Activated naive CD8-positive, alpha-beta T cell (primary cell): ENCODE results near the gene ZC3H7B.

Source experiments
- H3K27ac Mint-ChIP-seq: one replicate; pipeline ENCODE4 v1.8.0; 2021; ENCODE audit warnings: mixed read lengths
- H3K27me3 Mint-ChIP-seq: one replicate; pipeline ENCODE4 v1.8.0; 2021; ENCODE audit warnings: mixed read lengths
- H3K36me3 Mint-ChIP-seq: one replicate; pipeline ENCODE4 v1.8.0; 2021; ENCODE audit warnings: mixed read lengths
- H3K4me1 Mint-ChIP-seq: one replicate; pipeline ENCODE4 v1.8.0; 2021; ENCODE audit warnings: low read depth, mixed read lengths
- H3K4me3 Mint-ChIP-seq: one replicate; pipeline ENCODE4 v1.8.0; 2021; ENCODE audit warnings: mild to moderate bottlenecking, mixed read lengths
- H3K9me3 Mint-ChIP-seq: one replicate; pipeline ENCODE4 v1.8.0; 2021; ENCODE audit warnings: low read depth, mixed read lengths

Gene ZC3H7B

GRCh38 chr22:41366323-41367029, 65.2 kb downstream of the ZC3H7B start:
- H3K27me3 Mint-ChIP-seq, result no peaks in the 10 kb centered on the region
- no peaks in the 10 kb centered on the region for H3K36me3 Mint-ChIP-seq
- no peak overlapping the region for H3K27ac Mint-ChIP-seq
- no peak overlapping the region for H3K4me3 Mint-ChIP-seq
- peaks cover 5% of the 10 kb centered on the region for H3K4me1 Mint-ChIP-seq
- no peaks in the 10 kb centered on the region for H3K9me3 Mint-ChIP-seq

DNA sequence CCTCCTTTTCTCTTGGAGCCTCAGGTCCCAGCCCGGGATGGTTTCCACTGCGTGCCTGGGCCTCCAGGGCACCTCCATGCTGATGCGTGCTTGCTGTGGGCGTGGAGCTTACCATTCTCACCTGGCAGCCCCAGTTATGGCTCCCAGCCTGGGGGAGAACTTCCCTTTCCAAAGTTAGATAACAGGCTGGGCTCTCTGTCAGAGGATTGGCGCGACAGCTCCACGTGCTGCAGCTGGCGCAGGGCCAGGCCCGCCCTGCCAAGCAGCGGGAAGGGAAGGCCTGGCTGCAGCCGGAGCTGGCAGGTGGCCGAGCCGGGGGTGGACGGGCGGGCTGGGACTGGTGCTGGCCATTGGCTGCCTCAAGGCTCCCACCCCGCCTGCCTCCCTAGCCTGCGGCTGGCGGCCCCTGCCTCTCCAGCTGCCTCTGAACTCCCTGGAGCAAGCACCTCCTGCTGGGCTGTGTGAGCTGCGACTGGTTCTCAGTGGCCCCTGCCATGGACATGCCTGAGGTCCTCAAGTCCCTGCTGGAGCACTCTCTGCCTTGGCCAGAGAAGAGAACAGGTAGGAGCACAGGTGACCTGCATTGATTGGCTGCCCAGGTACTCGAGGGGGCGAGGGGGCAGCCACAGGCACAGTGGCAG, 65.8 kb downstream of the ZC3H7B start:
- no peaks in the 10 kb centered on the region for H3K9me3 Mint-ChIP-seq

DNA sequence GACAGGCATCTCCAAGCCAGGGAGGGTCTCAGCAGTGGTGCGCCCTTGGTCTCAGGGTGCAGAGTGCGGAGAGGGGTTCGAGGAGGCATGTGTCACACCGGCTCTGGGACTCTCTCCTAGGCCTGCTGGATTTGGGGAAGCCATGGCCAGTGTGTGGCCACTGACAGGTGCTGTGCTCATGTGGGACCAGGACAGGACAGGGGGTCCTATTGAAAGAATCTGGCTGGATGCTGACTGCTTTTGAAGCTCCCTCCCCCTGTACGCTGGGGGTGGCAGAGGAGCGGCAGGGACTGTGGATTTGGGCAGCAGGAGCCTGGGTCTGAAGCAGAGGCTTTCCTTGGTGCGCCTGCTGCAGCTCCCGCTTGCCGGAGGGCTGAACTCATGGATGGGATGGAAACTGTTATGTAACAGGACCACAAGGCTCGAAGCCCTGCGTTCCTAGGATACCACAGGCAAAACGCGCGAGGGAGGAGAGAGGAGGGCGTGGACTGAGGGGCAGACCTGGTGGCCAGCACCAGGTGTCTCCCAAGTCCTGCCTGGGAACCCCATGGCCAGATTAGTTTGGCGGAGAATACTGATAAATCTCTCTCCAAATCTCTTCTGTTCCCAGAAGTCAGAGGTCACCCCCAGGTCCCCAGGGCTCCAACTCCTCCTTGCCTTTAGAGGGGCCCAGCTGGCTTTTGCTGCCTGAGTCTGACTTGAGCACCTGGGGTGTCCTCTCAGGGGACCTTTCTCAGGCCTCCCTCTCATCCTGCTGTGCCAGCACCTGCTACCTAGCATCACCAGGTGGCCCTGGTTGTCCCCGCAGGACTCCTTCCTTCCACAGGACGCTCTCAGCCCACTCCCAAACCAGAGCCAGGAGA, 66.6 kb downstream of the ZC3H7B start:
- no peaks in the 10 kb centered on the region for H3K36me3 Mint-ChIP-seq
- H3K27ac Mint-ChIP-seq, result no peak overlapping the region
- no peak overlapping the region for H3K4me3 Mint-ChIP-seq
- no peaks in the 10 kb centered on the region for H3K27me3 Mint-ChIP-seq
- H3K4me1 Mint-ChIP-seq, result peaks cover 5% of the 10 kb centered on the region
- no peaks in the 10 kb centered on the region for H3K9me3 Mint-ChIP-seq

More for the DNA sequence above, 65.8 kb downstream of the ZC3H7B start:
- Mint-ChIP-seq H3K4me1 (peaks cover 5% of the 10 kb centered on the region), H3K27me3 (no peaks in the 10 kb centered on the region), H3K27ac (no peak overlapping the region), H3K36me3 (no peaks in the 10 kb centered on the region), H3K4me3 (no peak overlapping the region)

- no peaks in the 10 kb centered on the region for H3K36me3 Mint-ChIP-seq
- H3K27ac Mint-ChIP-seq, result no peak overlapping the region
- peaks cover 5% of the 10 kb centered on the region for H3K4me1 Mint-ChIP-seq
- no peak overlapping the region for H3K4me3 Mint-ChIP-seq
- H3K27me3 Mint-ChIP-seq, result no peaks in the 10 kb centered on the region
- H3K9me3 Mint-ChIP-seq, result no peaks in the 10 kb centered on the region
These were observed 67.5 kb downstream of the ZC3H7B start for GRCh38 chr22:41368543-41369423.

- Mint-ChIP-seq H3K4me1 (peaks cover 5% of the 10 kb centered on the region), H3K36me3 (no peaks in the 10 kb centered on the region), H3K9me3 (no peaks in the 10 kb centered on the region), H3K27me3 (no peaks in the 10 kb centered on the region), H3K27ac (no peak overlapping the region), H3K4me3 (no peak overlapping the region)
These were observed 68.1 kb downstream of the ZC3H7B start for GRCh38 chr22:41369424-41369745.

- Mint-ChIP-seq H3K27me3 (no peaks in the 10 kb centered on the region), H3K9me3 (no peaks in the 10 kb centered on the region), H3K4me1 (peaks cover 8% of the 10 kb centered on the region), H3K36me3 (no peaks in the 10 kb centered on the region), H3K4me3 (no peak overlapping the region), H3K27ac (no peak overlapping the region)
These were observed 68.5 kb downstream of the ZC3H7B start for GRCh38 chr22:41369837-41370236.

- peaks cover 11% of the 10 kb centered on the region for H3K4me1 Mint-ChIP-seq
- no peaks in the 10 kb centered on the region for H3K27me3 Mint-ChIP-seq
- H3K27ac Mint-ChIP-seq, result no peak overlapping the region
- H3K4me3 Mint-ChIP-seq, result no peak overlapping the region
- H3K36me3 Mint-ChIP-seq, result no peaks in the 10 kb centered on the region
- H3K9me3 Mint-ChIP-seq, result no peaks in the 10 kb centered on the region
These were observed 76.5 kb downstream of the ZC3H7B start for GRCh38 chr22:41377846-41378245.

GRCh38 chr22:41380993-41381328, 79.6 kb downstream of the ZC3H7B start:
- Mint-ChIP-seq H3K4me1 (peaks cover 18% of the 10 kb centered on the region), H3K9me3 (no peaks in the 10 kb centered on the region), H3K27me3 (no peaks in the 10 kb centered on the region), H3K36me3 (no peaks in the 10 kb centered on the region), H3K27ac (peak overlapping the region; percentile 75), H3K4me3 (peak overlapping the region; percentile 70)

- no peaks in the 10 kb centered on the region for H3K27me3 Mint-ChIP-seq
- peak within 1 kb of the TSS; percentile 89 for H3K4me3 Mint-ChIP-seq
- peak within 1 kb of the TSS; percentile 94 for H3K27ac Mint-ChIP-seq
- peaks cover 18% of the 10 kb centered on the region for H3K4me1 Mint-ChIP-seq
- no peaks in the 10 kb centered on the region for H3K36me3 Mint-ChIP-seq
- H3K9me3 Mint-ChIP-seq, result no peaks in the 10 kb centered on the region
These were observed 80.2 kb downstream of the ZC3H7B start, which contains the start of gene TEF for GRCh38 chr22:41381329-41382097. Gene TEF (plus strand): TSS chr22:41381942. CDS start chr22:41382045, 103 bp downstream.

DNA sequence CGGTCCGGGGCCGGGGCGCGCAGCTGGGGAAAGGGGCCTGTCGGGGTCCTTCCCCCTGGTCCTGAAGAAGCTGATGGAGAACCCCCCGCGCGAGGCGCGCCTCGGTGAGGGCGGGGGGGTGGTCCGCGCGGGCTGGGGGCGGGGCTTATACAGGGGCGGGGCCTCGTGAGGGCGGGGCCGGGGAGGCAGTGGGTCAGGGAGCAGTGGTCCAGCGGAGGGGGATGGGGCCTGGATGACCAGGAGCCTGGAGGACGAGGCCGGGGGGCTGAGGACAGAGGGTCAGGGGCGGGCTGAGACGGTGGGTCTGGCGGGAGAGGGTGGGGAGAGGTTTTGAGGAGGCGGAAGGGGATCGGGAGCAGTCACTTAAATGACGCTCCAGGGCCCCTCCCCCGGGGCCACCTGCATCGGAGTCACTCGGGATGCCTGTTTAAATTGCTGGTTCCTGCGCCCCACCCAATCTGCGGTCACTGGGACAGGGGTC, 80.8 kb downstream of the ZC3H7B start:
- no peaks in the 10 kb centered on the region for H3K27me3 Mint-ChIP-seq
- no peaks in the 10 kb centered on the region for H3K36me3 Mint-ChIP-seq
- H3K4me3 Mint-ChIP-seq, result peak overlapping the region; percentile 88
- H3K4me1 Mint-ChIP-seq, result peaks cover 18% of the 10 kb centered on the region
- peak overlapping the region; percentile 72 for H3K27ac Mint-ChIP-seq
- no peaks in the 10 kb centered on the region for H3K9me3 Mint-ChIP-seq

DNA sequence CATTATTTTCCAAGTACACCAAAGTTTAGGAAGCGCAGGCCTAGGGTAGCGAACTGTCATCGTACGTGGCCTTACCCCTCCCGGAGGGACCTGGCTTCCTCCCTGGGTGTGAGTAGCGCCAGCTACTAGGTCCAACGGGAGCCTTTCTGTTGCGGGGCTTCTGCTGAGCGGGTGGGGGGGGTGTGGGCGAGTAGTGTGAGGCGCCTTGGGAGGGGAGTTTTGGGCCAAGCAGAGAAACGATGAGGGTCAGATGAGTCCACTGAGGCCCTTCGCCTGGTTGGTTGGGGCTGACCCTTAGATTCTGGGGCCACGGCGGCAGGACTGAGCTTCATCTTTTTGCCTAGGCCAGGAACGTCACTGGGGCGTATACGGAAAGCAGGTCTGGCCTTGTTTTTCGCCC, 81.3 kb downstream of the ZC3H7B start:
- Mint-ChIP-seq H3K36me3 (no peaks in the 10 kb centered on the region), H3K4me1 (peaks cover 18% of the 10 kb centered on the region), H3K9me3 (no peaks in the 10 kb centered on the region), H3K27me3 (no peaks in the 10 kb centered on the region), H3K27ac (peak overlapping the region; percentile 72), H3K4me3 (peak overlapping the region; percentile 88)

- Mint-ChIP-seq H3K27me3 (no peaks in the 10 kb centered on the region), H3K27ac (peak overlapping the region; percentile 70), H3K4me1 (peaks cover 18% of the 10 kb centered on the region), H3K36me3 (no peaks in the 10 kb centered on the region), H3K4me3 (peak overlapping the region; percentile 88), H3K9me3 (no peaks in the 10 kb centered on the region)
These were observed 81.8 kb downstream of the ZC3H7B start for GRCh38 chr22:41383085-41383484.

DNA sequence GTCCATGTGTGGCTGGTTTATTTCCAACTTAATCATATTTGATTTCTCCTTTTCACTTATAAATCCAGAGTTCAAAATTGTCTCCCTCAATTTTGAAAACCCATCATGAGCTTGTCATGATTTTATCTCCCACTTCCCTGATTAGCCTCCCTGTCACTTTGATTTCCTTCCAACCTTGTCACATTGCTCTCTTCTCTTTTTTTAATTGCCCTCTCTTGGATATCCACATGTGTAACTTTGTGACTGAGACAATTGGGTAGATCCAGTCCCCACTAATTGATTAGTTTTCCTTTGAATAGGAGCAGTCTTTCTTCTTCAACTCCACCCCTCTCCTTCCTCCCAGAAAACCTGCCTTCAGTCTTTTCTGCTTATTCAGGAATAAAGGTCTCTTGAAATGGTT, 82.8 kb downstream of the ZC3H7B start:
- no peaks in the 10 kb centered on the region for H3K9me3 Mint-ChIP-seq
- no peak overlapping the region for H3K27ac Mint-ChIP-seq
- no peak overlapping the region for H3K4me3 Mint-ChIP-seq
- no peaks in the 10 kb centered on the region for H3K27me3 Mint-ChIP-seq
- H3K36me3 Mint-ChIP-seq, result no peaks in the 10 kb centered on the region
- peaks cover 18% of the 10 kb centered on the region for H3K4me1 Mint-ChIP-seq

GRCh38 chr22:41387341-41387740, 86.0 kb downstream of the ZC3H7B start:
- H3K27me3 Mint-ChIP-seq, result no peaks in the 10 kb centered on the region
- H3K4me1 Mint-ChIP-seq, result peaks cover 12% of the 10 kb centered on the region
- H3K4me3 Mint-ChIP-seq, result no peak overlapping the region
- no peaks in the 10 kb centered on the region for H3K36me3 Mint-ChIP-seq
- no peak overlapping the region for H3K27ac Mint-ChIP-seq
- no peaks in the 10 kb centered on the region for H3K9me3 Mint-ChIP-seq
